H1 (cell line): Measurements from ENCODE around the gene BRI3BP. TPM values are rescaled to one million over a fixed set of nuclear protein-coding genes. Genes with fewer than 3 reads are reported as not detected.

ENCODE experiments used
- CTCF ChIA-PET: fragments of 300-600 bp; sonication (Branson Sonifier 250); formaldehyde crosslinking; loops from one replicate; lab custom pipeline; 2021; ENCODE audit not compliant: partially characterized antibody; lab: Charles Lee
- POLR2A ChIA-PET: fragments of 300-600 bp; sonication (Branson Sonifier 250); formaldehyde crosslinking; loops from one replicate; lab custom pipeline; 2021; ENCODE audit warnings: inconsistent platforms; ENCODE audit not compliant: partially characterized antibody; lab: Charles Lee
- DNase-seq, 2 experiments: peaks; one replicate each; pipeline versions ENCODE4 v3.0.0 to v3.0.0-alpha.2; 2010 to 2022; ENCODE audit warnings: low spot score in 2 of 2, low read depth in 1 of 2, mixed read lengths in 1 of 2
- FAIRE-seq: peaks from 2 replicates; lab custom pipeline; 2011; peaks lifted over from hg19 to GRCh38; lab: Jason Lieb, UNC
- H2AFZ ChIP-seq: 2 replicates; pipeline ENCODE4 v1.8.1; 2012; ENCODE audit warnings: low read length, inconsistent platforms
- H2AK5ac ChIP-seq: 2 replicates; pipeline ENCODE4 v1.6.1; 2013; ENCODE audit warnings: low read depth, low read length
- H2BK120ac ChIP-seq: replicated peaks from 2 replicates; pipeline ENCODE3; 2013; ENCODE audit warnings: low read depth, low read length, inconsistent platforms
- H2BK12ac ChIP-seq: 2 replicates; pipeline ENCODE4 v1.6.1; 2013; ENCODE audit warnings: low read depth, low read length
- H2BK15ac ChIP-seq: 2 replicates; pipeline ENCODE4 v1.6.1; 2013; ENCODE audit warnings: low read length
- H2BK20ac ChIP-seq: 2 replicates; pipeline ENCODE4 v1.6.1; 2013; ENCODE audit warnings: low read length
- H2BK5ac ChIP-seq: 2 replicates; pipeline ENCODE4 v1.6.1; 2013; ENCODE audit warnings: low read depth, low read length
- H3K14ac ChIP-seq: 2 replicates; pipeline ENCODE4 v1.6.1; 2013; ENCODE audit warnings: inconsistent platforms; ENCODE audit not compliant: insufficient read length
- H3K18ac ChIP-seq: 2 replicates; pipeline ENCODE4 v1.6.1; 2013; ENCODE audit warnings: low read length; ENCODE audit errors: extremely low read depth
- H3K23ac ChIP-seq: 2 replicates; pipeline ENCODE4 v1.6.1; 2013; ENCODE audit warnings: inconsistent platforms; ENCODE audit not compliant: insufficient read length
- H3K23me2 ChIP-seq: 2 replicates; pipeline ENCODE4 v1.6.1; 2013; ENCODE audit warnings: low read depth, low read length
- H3K27ac ChIP-seq: 2 replicates; pipeline ENCODE4 v1.6.1; 2011; ENCODE audit warnings: low read depth, low read length, inconsistent platforms
- H3K27me3 ChIP-seq, 4 experiments: replicated peaks in 1 of 4; 1 replicate in 1 of 4; 2 replicates in 3 of 4; pipeline versions ENCODE4 v1.6.1 to v1.8.1; 2011 to 2013; ENCODE audit warnings: low read length in 3 of 4, mild to moderate bottlenecking in 3 of 4, inconsistent platforms in 2 of 4, mixed read lengths in 2 of 4, moderate library complexity in 1 of 4; ENCODE audit not compliant: control insufficient read depth in 3 of 4, insufficient read depth in 3 of 4; ENCODE audit errors: extremely low read depth in 1 of 4
- H3K36me3 ChIP-seq, 4 experiments: 2 replicates each; pipeline versions ENCODE4 v1.6.1 to v1.8.1; 2011 to 2013; ENCODE audit warnings: mild to moderate bottlenecking in 4 of 4, low read length in 3 of 4, moderate library complexity in 2 of 4, control low read depth in 1 of 4, inconsistent platforms in 1 of 4; ENCODE audit not compliant: insufficient read depth in 4 of 4, control insufficient read depth in 2 of 4
- H3K4ac ChIP-seq: replicated peaks from 2 replicates; pipeline ENCODE3; 2013; ENCODE audit warnings: low read length, low read depth, mixed read lengths, inconsistent platforms; ENCODE audit not compliant: insufficient read length
- H3K4me1 ChIP-seq, 4 experiments: replicated peaks in 1 of 4; 1 replicate in 1 of 4; 2 replicates in 3 of 4; pipeline versions ENCODE4 v1.6.1 to v1.8.1; 2011 to 2013; ENCODE audit warnings: low read length in 3 of 4, inconsistent platforms in 2 of 4, mixed read lengths in 1 of 4; ENCODE audit not compliant: insufficient read depth in 4 of 4, control insufficient read depth in 3 of 4
- H3K4me2 ChIP-seq, 2 experiments: 2 replicates each; pipeline versions ENCODE4 v1.6.1 to v1.8.1; 2011 to 2013; ENCODE audit warnings: low read depth in 2 of 2, low read length in 2 of 2, control low read depth in 1 of 2, inconsistent platforms in 1 of 2, mild to moderate bottlenecking in 1 of 2; ENCODE audit not compliant: insufficient read depth in 1 of 2
- H3K4me3 ChIP-seq, 4 experiments: fragments of 200-600, 300-600 bp in 1 of 4; sonication (generic), shearing (Covaris generic), sonication (Bioruptor Twin) in 1 of 4; 2 replicates each; pipeline versions ENCODE4 v1.5.1 to v1.8.1; 2011 to 2016; ENCODE audit warnings: low read length in 4 of 4, low read depth in 3 of 4, control low read depth in 2 of 4, inconsistent platforms in 2 of 4, mild to moderate bottlenecking in 2 of 4, mixed read lengths in 1 of 4, moderate library complexity in 1 of 4; ENCODE audit not compliant: insufficient read depth in 2 of 4; ENCODE audit errors: extremely low read depth in 1 of 4
- H3K56ac ChIP-seq: replicated peaks from 2 replicates; pipeline ENCODE3; 2013; ENCODE audit warnings: low read depth, mild to moderate bottlenecking, mixed read lengths, low read length, inconsistent platforms; ENCODE audit not compliant: insufficient read length
- H3K79me1 ChIP-seq: 2 replicates; pipeline ENCODE4 v1.6.1; 2013; ENCODE audit warnings: low read depth, low read length, control low read depth
- H3K79me2 ChIP-seq, 2 experiments: 2 replicates each; pipeline versions ENCODE4 v1.6.1 to v1.8.1; 2012 to 2013; ENCODE audit warnings: low read length in 2 of 2, mild to moderate bottlenecking in 2 of 2, inconsistent platforms in 1 of 2; ENCODE audit not compliant: insufficient read depth in 2 of 2, control insufficient read depth in 1 of 2
- H3K9ac ChIP-seq, 4 experiments: replicated peaks in 1 of 4; 1 replicate in 1 of 4; 2 replicates in 3 of 4; pipeline versions ENCODE4 v1.6.1 to v1.8.1; 2011 to 2013; ENCODE audit warnings: low read depth in 3 of 4, low read length in 3 of 4, control low read depth in 2 of 4, mild to moderate bottlenecking in 2 of 4, moderate library complexity in 2 of 4, inconsistent platforms in 1 of 4; ENCODE audit errors: extremely low read depth in 1 of 4
- H3K9me3 ChIP-seq, 2 experiments: 2 replicates each; pipeline versions ENCODE4 v1.6.1 to v1.8.1; 2012 to 2013; ENCODE audit warnings: mild to moderate bottlenecking in 2 of 2, moderate library complexity in 2 of 2, control low read depth in 1 of 2, inconsistent platforms in 1 of 2, low read depth in 1 of 2, low read length in 1 of 2, mixed read lengths in 1 of 2; ENCODE audit not compliant: insufficient read depth in 2 of 2
- H4K20me1 ChIP-seq, 2 experiments: replicated peaks in 1 of 2; 2 replicates each; pipeline versions ENCODE3 to v1.8.1; 2011 to 2013; ENCODE audit warnings: inconsistent platforms in 2 of 2, low read length in 2 of 2, mild to moderate bottlenecking in 1 of 2; ENCODE audit not compliant: insufficient read depth in 2 of 2, control insufficient read depth in 1 of 2
- H4K5ac ChIP-seq: 2 replicates; pipeline ENCODE4 v1.6.1; 2013; ENCODE audit warnings: low read length, low read depth, mixed read lengths, inconsistent platforms; ENCODE audit not compliant: insufficient read length
- H4K8ac ChIP-seq: 2 replicates; pipeline ENCODE4 v1.8.0; 2013; ENCODE audit warnings: mild to moderate bottlenecking, moderate library complexity, low read length, inconsistent platforms; ENCODE audit not compliant: insufficient read depth; ENCODE audit errors: extremely low read depth
- H4K91ac ChIP-seq: replicated peaks from 2 replicates; pipeline ENCODE3; 2013; ENCODE audit warnings: low read length, mixed read lengths, inconsistent platforms; ENCODE audit not compliant: insufficient read length
- CBX5 ChIP-seq: fragments of 300-800, 300-1000 bp; sonication (generic); IDR thresholded peaks from 2 replicates; pipeline ENCODE4 v1.7.1; 2016; ENCODE audit warnings: antibody characterized with exemption, low read length, low read depth
- PHF8 ChIP-seq: fragments of 200-600 bp; sonication (generic); conservative IDR thresholded peaks from 2 replicates; pipeline ENCODE4 v1.7.1; 2012; ENCODE audit warnings: low read depth, mild to moderate bottlenecking, inconsistent platforms, low read length, moderate library complexity
- POU5F1 ChIP-seq: IDR thresholded peaks from 2 replicates; pipeline ENCODE4 v1.6.1; 2011; ENCODE audit warnings: low read depth, mild to moderate bottlenecking, low read length, moderate library complexity
- RNF2 ChIP-seq: fragments of 200-900, 300-1000 bp; sonication (generic); IDR thresholded peaks from 2 replicates; pipeline ENCODE4 v1.7.1; 2016; ENCODE audit warnings: borderline replicate concordance, low read depth, mild to moderate bottlenecking, antibody characterized with exemption, low read length; ENCODE audit not compliant: poor library complexity, severe bottlenecking; ENCODE audit errors: missing control alignments
- SP2 ChIP-seq: IDR thresholded peaks from 2 replicates; pipeline ENCODE4 v1.6.1; 2012; ENCODE audit warnings: mild to moderate bottlenecking, low read length, inconsistent platforms
- TBP ChIP-seq: IDR thresholded peaks from 2 replicates; pipeline ENCODE4 v1.6.1; 2011; ENCODE audit warnings: low read depth, low read length, improper control_type of control experiment
- WGBS, 2 experiments: shearing (Covaris generic) in 1 of 2; methylation state at CpG; one replicate each; pipeline versions ENCODE4 v1.1.6 to v1.1.7; 2013 to 2015; ENCODE audit warnings: low lambda C conversion rate in 2 of 2, mixed read lengths in 2 of 2, inconsistent platforms in 1 of 2, low coverage in 1 of 2, missing lambda C conversion rate in 1 of 2; ENCODE audit not compliant: insufficient replicate concordance in 2 of 2, insufficient coverage in 1 of 2, insufficient read length in 1 of 2; ENCODE audit errors: extremely low coverage in 1 of 2, missing lambda C conversion rate in 1 of 2; 5-methylcytosine and 5-hydroxymethylcytosine counted together
- polyA plus RNA-seq, 7 experiments: library from polyadenylated mRNA; depleted of rRNA in 3 of 7; stranded (reverse) in 5 of 7; unstranded in 2 of 7; fragments of >200 nt in 5 of 7; fragments of 200-250 nt in 2 of 7; gene quantifications; 1 replicate in 5 of 7; 2 replicates in 1 of 7; 4 replicates in 1 of 7; pipeline versions ENCODE4 v1.2.1 to v1.2.3, GENCODE V29; 2011 to 2013; ENCODE audit warnings: missing spikeins in 2 of 7, mixed read lengths in 2 of 7
- total RNA-seq: library from RNA; stranded (reverse); fragmentation: NEBNext Ultra II Directional; extraction: Animal tissue kit (Norgen Biotek cat#: 25700); gene quantifications from 2 replicates; pipeline ENCODE4 v1.2.1, GENCODE V29; 2021
- TF ChIP-seq, protein P1 (sequence below): IDR thresholded peaks from 2 replicates; pipeline ENCODE4 v1.6.1; 2011; ENCODE audit warnings: low read depth, mild to moderate bottlenecking, low read length; ENCODE audit not compliant: insufficient read depth

Gene BRI3BP
- total and polyA plus RNA-seq, 2 of the 8 experiments (the other 6 are each of a cell fraction or from before 2014, with no cell fraction given), result 5.4 to 14.2 TPM

DNA sequence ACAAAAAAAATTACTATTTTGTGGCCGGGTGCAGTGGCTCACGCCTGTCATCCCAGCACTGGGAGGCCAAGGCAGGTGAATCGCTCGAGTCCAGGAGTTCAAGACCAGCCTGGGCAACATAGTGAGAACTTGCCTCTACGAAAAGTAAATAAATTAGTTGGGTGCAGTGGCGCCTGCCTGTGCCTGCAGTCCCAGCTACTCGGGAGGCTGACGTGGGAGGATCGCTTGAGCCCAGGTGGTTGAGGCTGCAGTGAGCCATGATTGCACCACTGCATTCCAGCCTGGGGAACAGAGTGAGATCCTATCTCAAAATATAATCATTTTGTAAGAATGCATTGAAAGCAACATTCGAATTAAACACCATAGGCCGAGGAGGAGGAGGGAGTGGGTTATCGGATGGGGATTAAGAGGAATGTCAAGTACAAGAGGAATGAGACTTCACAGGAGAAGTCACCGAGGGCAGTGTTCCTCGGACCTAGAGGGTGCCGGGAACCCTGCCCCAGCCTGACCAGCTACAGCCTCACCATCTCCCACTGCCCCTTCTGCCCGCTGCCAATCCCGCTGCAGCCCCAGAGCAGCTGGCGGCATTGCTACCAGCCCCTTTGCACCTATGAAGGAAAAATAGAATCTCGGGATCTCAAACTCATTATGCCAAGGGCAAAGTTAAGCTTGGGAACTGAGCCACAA, 39.2 kb downstream of the BRI3BP start:
- Histone ChIP-seq H3K79me1 (no peaks in the 10 kb centered on the region), H3K4me3 (no peak overlapping the region), H3K23ac (no peak overlapping the region), H2BK5ac (no peak overlapping the region), H4K8ac (no peak overlapping the region), H3K36me3 (no peaks in the 10 kb centered on the region), H3K14ac (no peak overlapping the region), H3K4me1 (no peaks in the 10 kb centered on the region; a peak in 1 of 7 replicates), H2BK120ac (no peak overlapping the region), H3K27ac (no peak overlapping the region), H4K91ac (no peak overlapping the region), H2BK12ac (no peak overlapping the region), H3K4me2 (no peak overlapping the region), H3K9me3 (peaks cover 0 to 6% of the 10 kb centered on the region in 2 experiments; a peak in 1 of 4 replicates), H2BK20ac (no peak overlapping the region), H2AFZ (no peak overlapping the region), H2BK15ac (no peak overlapping the region), H4K20me1 (peaks cover 0 to 2% of the 10 kb centered on the region in 2 experiments), H3K23me2 (no peaks in the 10 kb centered on the region), H3K27me3 (no peaks in the 10 kb centered on the region), H3K9ac (no peak overlapping the region), H4K5ac (no peak overlapping the region), H3K4ac (no peak overlapping the region), H2AK5ac (no peak overlapping the region), H3K18ac (no peak overlapping the region)
- FAIRE-seq (no peak), DNase-seq (no peak)
- CTCF ChIA-PET, result interaction anchor here (0.8 to 1.1 kb wide), 2 partner anchors 15 to 38 kb away, joined by 3 to 4 read pairs; no protein-coding TSS in a partner anchor
- POLR2A ChIA-PET, result interaction anchor here (1.0 to 1.6 kb wide), 3 partner anchors 9 to 44 kb away, joined by 3 to 4 read pairs (median 4); partner anchors contain the start of gene DHX37
- 93% methylated on average over 19 of the region's 19 CpGs; no CpG with 5 or more reads in 1 of the 2 experiments for WGBS, 2 experiments
- no peak for TF ChIP-seq PHF8
- TF ChIP-seq, protein P1, sequence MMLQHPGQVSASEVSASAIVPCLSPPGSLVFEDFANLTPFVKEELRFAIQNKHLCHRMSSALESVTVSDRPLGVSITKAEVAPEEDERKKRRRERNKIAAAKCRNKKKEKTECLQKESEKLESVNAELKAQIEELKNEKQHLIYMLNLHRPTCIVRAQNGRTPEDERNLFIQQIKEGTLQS, result no peak
- TF ChIP-seq CBX5, result no peak
- no peak for TF ChIP-seq POU5F1
- TF ChIP-seq TBP, result no peak
- TF ChIP-seq RNF2, result no peak
- no peak for TF ChIP-seq SP2
- TF ChIP-seq, all 59 proteins: peak for 0
- H3K56ac ChIP-seq, result no peak overlapping the region
- no peaks in the 10 kb centered on the region for H3K79me2 ChIP-seq
